ENCODE results near the gene VCPKMT.

VCPKMT gene

GRCh38 chr14:50122291-50122690 lies 5.9 kb upstream of the VCPKMT start:
- no peak for TF ChIP-seq CTCF (IDR thresholded peaks at IDR 0.05)
- H3K4me3 Mint-ChIP-seq: no peak overlapping the region
- peaks cover 48% of the 10 kb centered on the region for H3K36me3 Mint-ChIP-seq (ENCODE audit: low read depth)
- H3K27ac Mint-ChIP-seq: peak overlapping the region; percentile 73
- no peak for DNase-seq
- H3K9me3 Mint-ChIP-seq: no peaks in the 10 kb centered on the region
- no peaks in the 10 kb centered on the region for H3K27me3 Mint-ChIP-seq (ENCODE audit: low read depth, poor library complexity)
- H3K4me1 Mint-ChIP-seq: peaks cover 30% of the 10 kb centered on the region

- Mint-ChIP-seq H3K27me3 (ENCODE audit: low read depth, poor library complexity) (no peaks in the 10 kb centered on the region), H3K4me3 (no peak overlapping the region), H3K27ac (peak overlapping the region; percentile 73), H3K36me3 (ENCODE audit: low read depth) (peaks cover 47% of the 10 kb centered on the region), H3K9me3 (no peaks in the 10 kb centered on the region), H3K4me1 (peaks cover 36% of the 10 kb centered on the region)
- TF ChIP-seq CTCF (IDR thresholded peaks at IDR 0.05): no peak
- no peak for DNase-seq
Observed at GRCh38 chr14:50121486-50121885, 5.1 kb upstream of the VCPKMT start.

GRCh38 chr14:50117456-50117855 lies 1.1 kb upstream of the VCPKMT start:
- H3K27me3 Mint-ChIP-seq (ENCODE audit: low read depth, poor library complexity): no peaks in the 10 kb centered on the region
- H3K4me1 Mint-ChIP-seq: peaks cover 44% of the 10 kb centered on the region
- no peak for TF ChIP-seq CTCF (IDR thresholded peaks at IDR 0.05)
- peak overlapping the region; percentile 25 for H3K4me3 Mint-ChIP-seq
- H3K27ac Mint-ChIP-seq: no peak overlapping the region
- no peaks in the 10 kb centered on the region for H3K9me3 Mint-ChIP-seq
- DNase-seq: no peak
- peaks cover 36% of the 10 kb centered on the region for H3K36me3 Mint-ChIP-seq (ENCODE audit: low read depth)

GRCh38 chr14:50116966-50117365 lies 594 bp upstream of the VCPKMT start:
- H3K27ac Mint-ChIP-seq: peak overlapping the region; percentile 99
- no peak for DNase-seq
- peak overlapping the region; percentile 98 for H3K4me3 Mint-ChIP-seq
- H3K27me3 Mint-ChIP-seq (ENCODE audit: low read depth, poor library complexity): no peaks in the 10 kb centered on the region
- TF ChIP-seq CTCF (IDR thresholded peaks at IDR 0.05): no peak
- H3K4me1 Mint-ChIP-seq: peaks cover 39% of the 10 kb centered on the region
- peaks cover 40% of the 10 kb centered on the region for H3K36me3 Mint-ChIP-seq (ENCODE audit: low read depth)
- H3K9me3 Mint-ChIP-seq: no peaks in the 10 kb centered on the region

GRCh38 chr14:50113381-50114035 lies 2.9 kb downstream of the VCPKMT start:
- H3K4me3 Mint-ChIP-seq: peak overlapping the region; percentile 16
- H3K9me3 Mint-ChIP-seq: no peaks in the 10 kb centered on the region
- peaks cover 30% of the 10 kb centered on the region for H3K4me1 Mint-ChIP-seq
- no peaks in the 10 kb centered on the region for H3K27me3 Mint-ChIP-seq (ENCODE audit: low read depth, poor library complexity)
- DNase-seq: no peak
- peaks cover 53% of the 10 kb centered on the region for H3K36me3 Mint-ChIP-seq (ENCODE audit: low read depth)
- no peak for TF ChIP-seq CTCF (IDR thresholded peaks at IDR 0.05)
- H3K27ac Mint-ChIP-seq: no peak overlapping the region
